ENCODE results near the gene OPCML.

DNA sequence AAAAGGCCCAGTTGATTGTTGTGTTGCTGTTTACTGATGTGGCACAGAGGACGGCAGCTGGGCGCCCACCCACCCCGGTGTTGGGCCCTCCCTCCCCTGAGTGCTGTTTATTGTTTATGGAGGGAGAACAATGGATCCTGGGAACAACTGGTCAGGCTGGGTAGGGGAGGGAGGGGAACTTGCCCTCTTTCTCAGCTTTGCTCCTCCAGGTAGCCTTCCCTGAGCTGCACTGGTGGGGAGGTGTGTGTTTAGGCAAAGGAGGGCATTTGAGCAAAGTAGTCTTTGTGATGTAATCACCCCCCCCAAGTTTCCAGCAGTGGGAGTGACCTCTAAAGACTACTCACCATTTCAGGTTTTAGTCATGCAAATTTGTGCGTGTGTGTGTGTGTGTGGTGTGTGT lies 1126.6 kb downstream of the OPCML start:
- TF ChIP-seq, protein P1, sequence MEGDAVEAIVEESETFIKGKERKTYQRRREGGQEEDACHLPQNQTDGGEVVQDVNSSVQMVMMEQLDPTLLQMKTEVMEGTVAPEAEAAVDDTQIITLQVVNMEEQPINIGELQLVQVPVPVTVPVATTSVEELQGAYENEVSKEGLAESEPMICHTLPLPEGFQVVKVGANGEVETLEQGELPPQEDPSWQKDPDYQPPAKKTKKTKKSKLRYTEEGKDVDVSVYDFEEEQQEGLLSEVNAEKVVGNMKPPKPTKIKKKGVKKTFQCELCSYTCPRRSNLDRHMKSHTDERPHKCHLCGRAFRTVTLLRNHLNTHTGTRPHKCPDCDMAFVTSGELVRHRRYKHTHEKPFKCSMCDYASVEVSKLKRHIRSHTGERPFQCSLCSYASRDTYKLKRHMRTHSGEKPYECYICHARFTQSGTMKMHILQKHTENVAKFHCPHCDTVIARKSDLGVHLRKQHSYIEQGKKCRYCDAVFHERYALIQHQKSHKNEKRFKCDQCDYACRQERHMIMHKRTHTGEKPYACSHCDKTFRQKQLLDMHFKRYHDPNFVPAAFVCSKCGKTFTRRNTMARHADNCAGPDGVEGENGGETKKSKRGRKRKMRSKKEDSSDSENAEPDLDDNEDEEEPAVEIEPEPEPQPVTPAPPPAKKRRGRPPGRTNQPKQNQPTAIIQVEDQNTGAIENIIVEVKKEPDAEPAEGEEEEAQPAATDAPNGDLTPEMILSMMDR (IDR thresholded peaks at IDR 0.05), result no peak
- no peak for TF ChIP-seq POLR2A (IDR thresholded peaks at IDR 0.05)
- no peak for TF ChIP-seq POLR2AphosphoS5 (IDR thresholded peaks at IDR 0.05)
- no peak for TF ChIP-seq EP300 (IDR thresholded peaks at IDR 0.05)

Data from suprapubic skin (tissue), 4 donors.